ENCODE measurements around the gene NMNAT2. TPM values are rescaled to one million over a fixed set of nuclear protein-coding genes. Genes with fewer than 3 reads are reported as not detected.

Gene NMNAT2
- total RNA-seq, 2 experiments from 2014 or later, result not detected

DNA sequence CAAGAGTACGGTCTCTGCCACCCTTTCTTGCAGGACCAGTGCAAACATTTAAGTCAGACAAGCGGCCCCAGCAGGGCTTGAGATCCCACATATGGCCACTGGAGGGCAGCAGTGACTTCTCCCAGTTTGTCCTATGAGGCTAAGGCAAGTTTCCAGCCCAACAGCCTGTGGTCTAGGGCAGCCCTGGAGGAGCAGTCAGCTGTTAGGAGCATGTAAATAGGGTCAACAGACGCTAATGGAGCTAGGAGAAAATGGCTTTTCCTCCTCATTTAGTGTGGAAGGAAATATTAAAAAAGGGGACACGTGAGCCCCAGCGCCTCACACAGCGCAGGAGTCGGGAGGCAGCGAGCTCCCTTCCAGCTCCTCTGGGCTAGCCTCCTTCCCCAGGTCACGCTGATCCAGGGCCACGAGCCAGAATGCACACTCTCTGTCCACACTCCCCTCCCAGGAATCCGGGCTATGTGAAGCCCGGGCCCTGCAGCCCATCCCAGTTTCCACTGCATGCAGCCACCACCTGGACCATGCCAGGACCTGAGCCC is 136.6 kb downstream of the NMNAT2 start:
- TF ChIP-seq, protein P1, sequence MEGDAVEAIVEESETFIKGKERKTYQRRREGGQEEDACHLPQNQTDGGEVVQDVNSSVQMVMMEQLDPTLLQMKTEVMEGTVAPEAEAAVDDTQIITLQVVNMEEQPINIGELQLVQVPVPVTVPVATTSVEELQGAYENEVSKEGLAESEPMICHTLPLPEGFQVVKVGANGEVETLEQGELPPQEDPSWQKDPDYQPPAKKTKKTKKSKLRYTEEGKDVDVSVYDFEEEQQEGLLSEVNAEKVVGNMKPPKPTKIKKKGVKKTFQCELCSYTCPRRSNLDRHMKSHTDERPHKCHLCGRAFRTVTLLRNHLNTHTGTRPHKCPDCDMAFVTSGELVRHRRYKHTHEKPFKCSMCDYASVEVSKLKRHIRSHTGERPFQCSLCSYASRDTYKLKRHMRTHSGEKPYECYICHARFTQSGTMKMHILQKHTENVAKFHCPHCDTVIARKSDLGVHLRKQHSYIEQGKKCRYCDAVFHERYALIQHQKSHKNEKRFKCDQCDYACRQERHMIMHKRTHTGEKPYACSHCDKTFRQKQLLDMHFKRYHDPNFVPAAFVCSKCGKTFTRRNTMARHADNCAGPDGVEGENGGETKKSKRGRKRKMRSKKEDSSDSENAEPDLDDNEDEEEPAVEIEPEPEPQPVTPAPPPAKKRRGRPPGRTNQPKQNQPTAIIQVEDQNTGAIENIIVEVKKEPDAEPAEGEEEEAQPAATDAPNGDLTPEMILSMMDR (conservative IDR thresholded peaks at IDR 0.05; ENCODE audit: low read length), result peak; percentile 93
- TF ChIP-seq EZH2phosphoT487 (IDR thresholded peaks at IDR 0.05; ENCODE audit: borderline replicate concordance, low read depth, low read length), result no peak
- no peaks in the 10 kb centered on the region for H3K4me1 ChIP-seq (ENCODE audit: insufficient read depth, low read length, poor library complexity, severe bottlenecking)
- ChIA-PET POLR2A (no interaction called here), CTCF (ENCODE audit: unreplicated experiment) (interaction anchor here (1.6 kb wide), 1 partner anchor 10 kb away, joined by 4 read pairs; no protein-coding TSS in a partner anchor)
- H3K9me2 ChIP-seq (ENCODE audit: insufficient read depth, low read length), result no peaks in the 10 kb centered on the region
- H3K27ac ChIP-seq (ENCODE audit: low read depth, low read length, poor library complexity, severe bottlenecking), result no peak overlapping the region
- no peak overlapping the region for H3K4me2 ChIP-seq (ENCODE audit: low read length)
- intact Hi-C loops (cut with micrococcal nuclease; ENCODE audit: unreplicated experiment), result loop anchor here (1.0 to 5.0 kb wide), 5 partner anchors 262 to 636 kb away; no protein-coding TSS in a partner anchor
- H3K79me2 ChIP-seq (ENCODE audit: insufficient read depth, low read depth, low read length), result no peaks in the 10 kb centered on the region
- no peak overlapping the region for H2AFZ ChIP-seq (ENCODE audit: low read length)
- peak; percentile 70 for DNase-seq (ENCODE audit: low spot score)
- H3K9me3 ChIP-seq (ENCODE audit: low read length), result no peaks in the 10 kb centered on the region
- BruUV-seq (replicated peaks), result no TSS peak
- H3K36me3 ChIP-seq (ENCODE audit: insufficient read depth, low read length), result no peaks in the 10 kb centered on the region
- H4K20me1 ChIP-seq (ENCODE audit: insufficient read depth, low read length), result no peaks in the 10 kb centered on the region
- no peak overlapping the region for H3K4me3 ChIP-seq (ENCODE audit: low read depth, low read length, poor library complexity, severe bottlenecking)

DNA sequence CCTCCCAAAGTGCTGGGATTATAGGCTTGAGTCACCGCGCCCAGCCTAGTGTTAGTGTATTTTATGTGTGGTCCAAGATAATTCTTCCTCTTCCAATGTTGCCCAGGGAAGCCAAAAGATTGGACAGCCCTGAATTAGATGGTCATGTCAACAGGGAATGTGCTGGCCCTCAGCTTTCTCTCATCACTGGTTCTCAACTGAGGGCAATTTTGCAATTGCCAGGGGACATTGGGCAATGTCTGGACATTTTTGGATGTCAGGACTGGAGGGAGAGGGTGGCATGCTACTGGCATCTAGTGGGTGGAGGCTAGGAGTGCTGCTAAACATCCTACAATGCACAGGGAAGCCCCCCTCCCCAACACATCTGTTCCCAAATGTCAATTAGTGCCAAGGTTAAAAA is 137.1 kb downstream of the NMNAT2 start:
- Histone ChIP-seq H3K9me2 (ENCODE audit: insufficient read depth, low read length) (no peaks in the 10 kb centered on the region), H3K9me3 (ENCODE audit: low read length) (no peaks in the 10 kb centered on the region), H2AFZ (ENCODE audit: low read length) (no peak overlapping the region), H3K4me1 (ENCODE audit: insufficient read depth, low read length, poor library complexity, severe bottlenecking) (no peaks in the 10 kb centered on the region), H3K36me3 (ENCODE audit: insufficient read depth, low read length) (no peaks in the 10 kb centered on the region), H3K4me3 (ENCODE audit: low read depth, low read length, poor library complexity, severe bottlenecking) (no peak overlapping the region), H3K27ac (ENCODE audit: low read depth, low read length, poor library complexity, severe bottlenecking) (no peak overlapping the region), H4K20me1 (ENCODE audit: insufficient read depth, low read length) (no peaks in the 10 kb centered on the region), H3K4me2 (ENCODE audit: low read length) (no peak overlapping the region), H3K79me2 (ENCODE audit: insufficient read depth, low read depth, low read length) (no peaks in the 10 kb centered on the region)
- ChIA-PET CTCF (ENCODE audit: unreplicated experiment) (no interaction called here), POLR2A (no interaction called here)
- no peak for DNase-seq (ENCODE audit: low spot score)
- BruUV-seq (replicated peaks), result no TSS peak
- intact Hi-C loops (cut with micrococcal nuclease; ENCODE audit: unreplicated experiment), result loop anchor here (1.0 to 5.0 kb wide), 5 partner anchors 262 to 636 kb away; no protein-coding TSS in a partner anchor
- TF ChIP-seq, protein P1 (conservative IDR thresholded peaks at IDR 0.05; ENCODE audit: low read length), result no peak
- no peak for TF ChIP-seq EZH2phosphoT487 (IDR thresholded peaks at IDR 0.05; ENCODE audit: borderline replicate concordance, low read depth, low read length)

DNA sequence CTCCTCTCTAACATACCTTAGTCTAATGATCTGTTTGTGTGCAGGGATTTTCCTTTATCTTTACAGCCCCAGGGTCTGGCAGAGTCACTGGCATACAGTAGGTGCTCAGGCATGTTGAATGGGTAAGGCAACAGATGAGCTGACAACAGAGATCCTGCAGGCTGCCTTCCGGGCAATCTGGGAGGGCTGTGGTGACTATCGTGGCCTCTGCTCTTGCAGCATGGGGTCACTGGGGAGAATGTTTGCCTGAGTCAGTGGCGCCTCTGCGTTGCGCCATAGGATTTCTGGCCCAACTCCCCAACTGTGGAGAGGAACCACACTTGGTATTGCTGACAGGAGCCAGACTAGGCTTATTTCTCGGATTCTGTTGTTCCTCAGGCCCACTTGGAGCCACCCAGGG is 138.3 kb downstream of the NMNAT2 start:
- no peaks in the 10 kb centered on the region for H4K20me1 ChIP-seq (ENCODE audit: insufficient read depth, low read length)
- H2AFZ ChIP-seq (ENCODE audit: low read length), result no peak overlapping the region
- no peak overlapping the region for H3K27ac ChIP-seq (ENCODE audit: low read depth, low read length, poor library complexity, severe bottlenecking)
- DNase-seq (ENCODE audit: low spot score), result no peak
- no peaks in the 10 kb centered on the region for H3K36me3 ChIP-seq (ENCODE audit: insufficient read depth, low read length)
- H3K4me3 ChIP-seq (ENCODE audit: low read depth, low read length, poor library complexity, severe bottlenecking), result no peak overlapping the region
- H3K79me2 ChIP-seq (ENCODE audit: insufficient read depth, low read depth, low read length), result no peaks in the 10 kb centered on the region
- H3K4me1 ChIP-seq (ENCODE audit: insufficient read depth, low read length, poor library complexity, severe bottlenecking), result no peaks in the 10 kb centered on the region
- no peaks in the 10 kb centered on the region for H3K9me3 ChIP-seq (ENCODE audit: low read length)
- intact Hi-C loops (cut with micrococcal nuclease; ENCODE audit: unreplicated experiment), result loop anchor here (5.0 kb wide), 1 partner anchor 637 kb away; no protein-coding TSS in a partner anchor
- H3K4me2 ChIP-seq (ENCODE audit: low read length), result no peak overlapping the region
- CTCF ChIA-PET (ENCODE audit: unreplicated experiment), result no interaction called here
- BruUV-seq (replicated peaks), result no TSS peak
- POLR2A ChIA-PET, result no interaction called here
- H3K9me2 ChIP-seq (ENCODE audit: insufficient read depth, low read length), result no peaks in the 10 kb centered on the region
- TF ChIP-seq, protein P1 (conservative IDR thresholded peaks at IDR 0.05; ENCODE audit: low read length), result no peak
- no peak for TF ChIP-seq EZH2phosphoT487 (IDR thresholded peaks at IDR 0.05; ENCODE audit: borderline replicate concordance, low read depth, low read length)

Measured in OCI-LY7 (cell line).